Trophoblast cell (in vitro differentiated cells and primary cell): ENCODE measurements around the gene PALLD.
A peak's percentile ranks its signal among the peaks of the same experiment; 100 is the strongest.

Source experiments
- DNase-seq, 2 donors: peaks; one replicate each; pipeline ENCODE4 v3.0.0-alpha.2; 2016
- H2AFZ ChIP-seq: 2 replicates; pipeline ENCODE4 v1.6.1; 2013; ENCODE audit warnings: low read length, moderate library complexity, mild to moderate bottlenecking; ENCODE audit not compliant: insufficient read depth, poor library complexity
- H2AK5ac ChIP-seq: 2 replicates; pipeline ENCODE4 v1.6.1; 2013; ENCODE audit warnings: mild to moderate bottlenecking, low read length
- H2BK120ac ChIP-seq: 2 replicates; pipeline ENCODE4 v1.6.1; 2013; ENCODE audit warnings: low read length, mild to moderate bottlenecking, moderate library complexity; ENCODE audit not compliant: insufficient read depth, poor library complexity
- H2BK12ac ChIP-seq: 2 replicates; pipeline ENCODE4 v1.6.1; 2013; ENCODE audit warnings: mild to moderate bottlenecking, low read length, moderate library complexity
- H2BK5ac ChIP-seq: 2 replicates; pipeline ENCODE4 v1.6.1; 2013; ENCODE audit warnings: low read length, low read depth, moderate library complexity, mild to moderate bottlenecking; ENCODE audit not compliant: poor library complexity
- H3K14ac ChIP-seq: 2 replicates; pipeline ENCODE4 v1.6.1; 2013; ENCODE audit warnings: mild to moderate bottlenecking, low read length
- H3K18ac ChIP-seq: 2 replicates; pipeline ENCODE4 v1.6.1; 2013; ENCODE audit warnings: mild to moderate bottlenecking, low read length
- H3K23ac ChIP-seq: 2 replicates; pipeline ENCODE4 v1.6.1; 2013; ENCODE audit warnings: low read length
- H3K27ac ChIP-seq: 2 replicates; pipeline ENCODE4 v1.5.1; 2013; ENCODE audit warnings: low read depth, mild to moderate bottlenecking, inconsistent platforms, low read length, moderate library complexity
- H3K27me3 ChIP-seq: 2 replicates; pipeline ENCODE4 v1.6.1; 2013; ENCODE audit warnings: inconsistent platforms, mild to moderate bottlenecking, low read length, moderate library complexity; ENCODE audit not compliant: insufficient read depth
- H3K36me3 ChIP-seq, 2 experiments: 1 replicate in 1 of 2; 2 replicates in 1 of 2; pipeline ENCODE4 v1.6.1; 2013; ENCODE audit warnings: low read length in 2 of 2, mild to moderate bottlenecking in 2 of 2, moderate library complexity in 1 of 2; ENCODE audit not compliant: insufficient read depth in 2 of 2, control insufficient read depth in 1 of 2
- H3K4ac ChIP-seq: 2 replicates; pipeline ENCODE4 v1.6.1; 2013; ENCODE audit warnings: low read depth, mild to moderate bottlenecking, low read length, moderate library complexity
- H3K4me1 ChIP-seq, 2 experiments: 1 replicate in 1 of 2; 2 replicates in 1 of 2; pipeline ENCODE4 v1.6.1; 2013; ENCODE audit warnings: low read length in 2 of 2, mild to moderate bottlenecking in 2 of 2, moderate library complexity in 1 of 2; ENCODE audit not compliant: insufficient read depth in 2 of 2, control insufficient read depth in 1 of 2
- H3K4me2 ChIP-seq: 2 replicates; pipeline ENCODE4 v1.6.1; 2013; ENCODE audit warnings: inconsistent platforms, mild to moderate bottlenecking, low read length, moderate library complexity
- H3K4me3 ChIP-seq: 2 replicates; pipeline ENCODE4 v1.5.1; 2013; ENCODE audit warnings: mild to moderate bottlenecking, low read depth, low read length, inconsistent platforms
- H3K79me1 ChIP-seq: one replicate; pipeline ENCODE4 v1.6.1; 2013; ENCODE audit warnings: low read length
- H3K79me2 ChIP-seq: 2 replicates; pipeline ENCODE4 v1.6.1; 2013; ENCODE audit warnings: low read length, mild to moderate bottlenecking; ENCODE audit not compliant: control insufficient read depth, insufficient read depth, poor library complexity
- H3K9ac ChIP-seq: 2 replicates; pipeline ENCODE4 v1.6.1; 2013; ENCODE audit warnings: mild to moderate bottlenecking, low read length
- H3K9me3 ChIP-seq: 2 replicates; pipeline ENCODE4 v1.6.1; 2013; ENCODE audit warnings: low read depth, mild to moderate bottlenecking, control low read depth, inconsistent platforms, low read length; ENCODE audit not compliant: insufficient read depth
- H4K12ac ChIP-seq: 2 replicates; pipeline ENCODE4 v1.6.1; 2013; ENCODE audit warnings: low read depth, mild to moderate bottlenecking, low read length, moderate library complexity
- H4K8ac ChIP-seq: 2 replicates; pipeline ENCODE4 v1.6.1; 2013; ENCODE audit warnings: low read depth, mild to moderate bottlenecking, low read length, moderate library complexity
- H4K91ac ChIP-seq: one replicate; pipeline ENCODE4 v1.6.1; 2013; ENCODE audit warnings: low read depth, mild to moderate bottlenecking, low read length, moderate library complexity
- WGBS: extraction: QIAGEN DNeasy Blood & Tissue Kit; methylation state at CpG from one replicate; pipeline ENCODE4 v1.1.7; 2013; ENCODE audit warnings: missing lambda C conversion rate; ENCODE audit not compliant: insufficient read length, insufficient coverage; ENCODE audit errors: extremely low coverage; 5-methylcytosine and 5-hydroxymethylcytosine counted together

PALLD gene

DNA sequence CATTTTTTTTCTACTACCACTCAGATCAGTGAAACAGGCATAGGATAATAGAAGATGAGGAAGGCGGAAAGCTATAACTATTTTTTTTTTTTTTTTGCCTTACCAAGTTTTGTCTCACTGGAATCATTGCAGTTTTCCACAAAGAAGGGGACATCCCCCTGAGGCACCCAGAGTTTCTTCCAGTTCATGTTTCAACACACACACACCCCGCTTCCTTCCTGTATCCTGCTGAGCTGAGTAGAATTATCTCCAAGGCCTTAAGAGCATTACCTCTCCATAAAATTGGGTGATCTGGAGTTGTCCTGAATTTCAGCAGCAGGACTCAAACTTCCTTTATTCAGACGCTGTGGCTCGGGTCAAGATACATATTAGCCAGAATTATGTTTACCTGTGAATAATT lies 111.9 kb downstream of the PALLD start:
- no peak overlapping the region for H4K8ac ChIP-seq
- peaks cover 2% of the 10 kb centered on the region for H3K9me3 ChIP-seq
- no peaks in the 10 kb centered on the region for H3K79me2 ChIP-seq
- H3K36me3 ChIP-seq: no peaks in the 10 kb centered on the region
- H4K91ac ChIP-seq: peak overlapping the region; percentile 31
- H3K27ac ChIP-seq: no peak overlapping the region
- H3K9ac ChIP-seq: no peak overlapping the region
- H3K4me3 ChIP-seq: no peak overlapping the region
- H3K4ac ChIP-seq: peak overlapping the region; percentile 27
- H2AFZ ChIP-seq: no peak overlapping the region
- H2BK12ac ChIP-seq: no peak overlapping the region
- H3K79me1 ChIP-seq: peaks cover 24% of the 10 kb centered on the region
- H3K4me2 ChIP-seq: no peak overlapping the region
- no CpG with 5 or more reads among the region's 4 CpGs for WGBS
- H3K23ac ChIP-seq: no peak overlapping the region
- no peaks in the 10 kb centered on the region for H3K27me3 ChIP-seq
- no peak overlapping the region for H3K18ac ChIP-seq
- H3K4me1 ChIP-seq: peaks cover 7 to 19% of the 10 kb centered on the region in 2 experiments
- peak overlapping the region; percentile 31 for H2BK120ac ChIP-seq
- no peak overlapping the region for H4K12ac ChIP-seq
- H3K14ac ChIP-seq: no peak overlapping the region
- H2BK5ac ChIP-seq: no peak overlapping the region
- no peak for DNase-seq
- no peak overlapping the region for H2AK5ac ChIP-seq

- Histone ChIP-seq H3K27ac (peak overlapping the region; percentile 14), H2AFZ (no peak overlapping the region), H3K9me3 (peaks cover 2% of the 10 kb centered on the region), H3K4me1 (peaks cover 7 to 19% of the 10 kb centered on the region in 2 experiments), H4K8ac (peak overlapping the region; percentile 72), H3K9ac (no peak overlapping the region), H3K79me2 (no peaks in the 10 kb centered on the region), H3K79me1 (peaks cover 24% of the 10 kb centered on the region), H3K4me2 (no peak overlapping the region), H2BK5ac (peak overlapping the region; percentile 47), H2BK120ac (peak overlapping the region; percentile 53), H3K4ac (peak overlapping the region; percentile 40), H3K4me3 (no peak overlapping the region), H4K12ac (peak overlapping the region; percentile 64), H3K18ac (peak overlapping the region; percentile 75), H2AK5ac (peak overlapping the region; percentile 60), H4K91ac (peak overlapping the region; percentile 26), H3K27me3 (no peaks in the 10 kb centered on the region), H2BK12ac (peak overlapping the region; percentile 69), H3K23ac (peak overlapping the region; percentile 71), H3K14ac (peak overlapping the region; percentile 84), H3K36me3 (no peaks in the 10 kb centered on the region)
- no CpG with 5 or more reads among the region's 4 CpGs for WGBS
- DNase-seq: peak; percentile 55 to 69
Observed at GRCh38 chr4:168609369-168609768, 112.5 kb downstream of the PALLD start.

GRCh38 chr4:168610911-168611530 lies 114.2 kb downstream of the PALLD start:
- Histone ChIP-seq H3K4ac (peak overlapping the region; percentile 11), H3K4me1 (peaks cover 4 to 13% of the 10 kb centered on the region in 2 experiments), H2BK120ac (no peak overlapping the region), H3K36me3 (no peaks in the 10 kb centered on the region), H3K4me3 (no peak overlapping the region), H3K4me2 (no peak overlapping the region), H2BK12ac (peak overlapping the region; percentile 46), H4K12ac (no peak overlapping the region), H3K18ac (no peak overlapping the region), H3K79me1 (peaks cover 18% of the 10 kb centered on the region), H2AK5ac (no peak overlapping the region), H3K27me3 (no peaks in the 10 kb centered on the region), H3K27ac (no peak overlapping the region), H3K23ac (no peak overlapping the region), H2AFZ (no peak overlapping the region), H3K9ac (no peak overlapping the region), H2BK5ac (no peak overlapping the region), H3K14ac (no peak overlapping the region), H3K9me3 (peaks cover 2% of the 10 kb centered on the region), H3K79me2 (no peaks in the 10 kb centered on the region), H4K8ac (no peak overlapping the region), H4K91ac (peak overlapping the region; percentile 26)
- no CpG with 5 or more reads among the region's 6 CpGs for WGBS
- no peak for DNase-seq

DNA sequence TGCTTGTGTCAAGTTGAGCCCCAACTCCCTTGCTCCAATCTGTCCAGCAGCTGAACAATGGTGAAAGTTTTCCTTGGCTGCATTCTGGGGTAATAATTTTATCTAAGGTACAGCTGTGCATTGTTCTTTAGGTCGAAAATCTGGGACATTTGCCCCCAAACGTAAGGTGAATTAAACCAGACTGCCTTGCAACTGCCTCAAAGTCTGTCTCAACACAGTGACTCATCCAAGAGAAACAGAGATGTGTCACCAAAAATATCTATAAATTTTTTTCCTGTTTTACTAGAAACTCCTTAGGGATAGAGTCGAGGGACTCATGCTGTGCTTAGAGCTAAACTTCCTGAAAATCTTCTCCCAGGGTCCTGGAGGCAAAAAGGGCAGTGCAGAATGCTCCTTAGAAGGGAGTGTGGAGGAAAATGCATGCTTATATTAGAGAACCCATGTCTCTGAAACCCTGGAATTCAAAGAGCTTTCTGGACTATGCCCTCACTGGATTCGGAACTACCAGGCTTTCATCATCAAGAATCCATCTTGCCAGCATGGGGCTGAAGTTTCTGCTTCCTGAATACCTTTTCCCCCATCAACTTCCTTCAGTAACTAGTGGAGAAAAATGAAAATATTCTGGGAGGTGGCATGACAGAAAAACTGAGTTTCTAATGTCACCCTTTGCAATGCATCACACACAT lies 115.7 kb downstream of the PALLD start:
- peak overlapping the region; percentile 79 for H2BK12ac ChIP-seq

More for the DNA sequence above, 115.7 kb downstream of the PALLD start:
- Histone ChIP-seq H3K79me2 (no peaks in the 10 kb centered on the region), H3K9me3 (peaks cover 2% of the 10 kb centered on the region), H2BK120ac (peak overlapping the region; percentile 2), H2BK5ac (peak overlapping the region; percentile 60), H3K4me2 (no peak overlapping the region), H4K12ac (no peak overlapping the region), H3K27me3 (no peaks in the 10 kb centered on the region), H4K8ac (no peak overlapping the region), H3K14ac (no peak overlapping the region), H3K27ac (peak overlapping the region; percentile 54), H2AK5ac (no peak overlapping the region), H2AFZ (no peak overlapping the region), H3K4me1 (peaks cover 4 to 11% of the 10 kb centered on the region in 2 experiments), H3K79me1 (peaks cover 15% of the 10 kb centered on the region), H3K4ac (no peak overlapping the region), H3K36me3 (no peaks in the 10 kb centered on the region), H3K18ac (no peak overlapping the region), H4K91ac (peak overlapping the region; percentile 28), H3K9ac (no peak overlapping the region), H3K4me3 (no peak overlapping the region), H3K23ac (no peak overlapping the region)
- no CpG with 5 or more reads among the region's 4 CpGs for WGBS
- DNase-seq: peak; percentile 19 to 73
